NCI-H526 treated with DMSO at 0.1 percent for 48 hours (cell line): ENCODE measurements around the gene PLCH2.

ENCODE experiments used
- DNase-seq: peaks from one replicate; lab custom pipeline; 2025; lab: John Stamatoyannopoulos, UW

Gene PLCH2

GRCh38 chr1:2499260-2499659, 23.2 kb downstream of the PLCH2 start:
- DNase-seq, result no peak

DNA sequence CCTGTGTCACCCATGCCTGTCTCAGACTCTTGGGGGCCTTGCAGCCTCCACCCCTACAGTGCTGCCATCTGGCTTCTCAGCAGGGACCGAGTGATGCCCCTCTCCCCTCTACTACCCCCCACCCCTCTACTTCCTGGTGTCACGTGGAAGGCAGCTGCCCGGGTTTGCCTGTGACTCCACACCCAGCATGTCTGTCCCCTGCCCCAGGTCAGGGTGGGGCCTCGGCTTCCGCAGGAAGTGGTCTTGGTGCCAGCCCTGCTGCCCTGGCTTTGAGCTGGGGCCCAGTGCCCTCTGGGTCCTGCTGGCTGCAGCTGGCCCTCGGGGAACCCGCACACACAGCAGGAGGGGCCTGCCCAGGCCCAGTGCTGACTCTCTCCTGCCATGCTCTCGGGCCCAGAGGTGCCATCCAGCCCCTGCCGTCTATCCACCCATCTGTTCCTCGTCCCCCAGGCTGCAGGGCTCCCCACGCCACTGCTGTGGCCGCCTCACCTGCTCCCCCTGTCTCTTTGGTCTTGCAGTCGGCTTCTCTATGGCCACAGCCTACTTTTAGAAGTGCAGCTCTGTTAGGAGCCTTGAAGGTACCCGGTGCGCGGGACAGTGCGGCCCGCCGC, 24.0 kb downstream of the PLCH2 start:
- DNase-seq, result no peak

- DNase-seq, result no peak
These were observed 25.1 kb downstream of the PLCH2 start for GRCh38 chr1:2501041-2501819.

- DNase-seq, result no peak
These were observed 25.7 kb downstream of the PLCH2 start for GRCh38 chr1:2501820-2502119.

GRCh38 chr1:2502210-2502609, 26.1 kb downstream of the PLCH2 start:
- no peak for DNase-seq

DNA sequence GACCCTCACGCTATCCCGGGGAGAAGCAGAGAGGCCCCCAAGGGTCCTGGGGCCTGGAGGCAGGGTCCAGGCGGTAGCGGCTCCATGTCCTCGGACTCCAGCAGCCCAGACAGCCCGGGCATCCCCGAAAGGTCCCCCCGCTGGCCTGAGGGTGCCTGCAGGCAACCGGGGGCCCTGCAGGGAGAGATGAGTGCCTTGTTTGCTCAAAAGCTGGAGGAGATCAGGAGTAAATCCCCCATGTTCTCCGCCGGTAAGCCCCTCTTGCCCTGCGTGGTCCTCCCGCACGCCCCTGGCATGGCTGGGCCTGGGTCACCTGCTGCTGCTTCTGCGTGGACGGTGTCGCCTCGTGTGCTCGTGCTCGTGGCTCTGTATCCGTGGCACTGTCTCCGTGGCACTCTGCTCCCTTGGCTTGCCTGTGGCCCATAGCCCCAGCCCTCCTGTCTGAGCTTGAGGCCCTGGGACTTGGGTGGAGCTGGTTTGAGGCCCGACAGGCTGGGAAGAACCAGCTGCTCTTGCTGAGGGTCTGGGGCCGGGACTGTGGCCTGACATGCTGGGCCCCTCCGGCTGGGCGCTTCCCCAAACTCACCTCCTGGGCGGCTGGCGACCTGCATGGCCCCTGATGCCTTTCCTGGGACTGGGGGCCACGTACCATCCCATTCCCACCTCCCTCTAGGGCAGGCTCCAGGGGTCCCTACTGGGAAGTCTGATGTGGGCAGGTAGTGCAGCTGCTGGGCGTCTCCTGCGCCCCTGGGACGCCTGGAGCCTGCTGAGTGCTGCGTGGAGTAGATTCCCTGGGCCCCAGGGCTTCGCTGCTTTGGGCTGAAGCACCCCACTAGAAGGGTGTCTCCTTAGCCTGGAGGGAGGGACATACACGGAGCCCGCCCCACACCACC, 26.8 kb downstream of the PLCH2 start:
- no peak for DNase-seq

DNA sequence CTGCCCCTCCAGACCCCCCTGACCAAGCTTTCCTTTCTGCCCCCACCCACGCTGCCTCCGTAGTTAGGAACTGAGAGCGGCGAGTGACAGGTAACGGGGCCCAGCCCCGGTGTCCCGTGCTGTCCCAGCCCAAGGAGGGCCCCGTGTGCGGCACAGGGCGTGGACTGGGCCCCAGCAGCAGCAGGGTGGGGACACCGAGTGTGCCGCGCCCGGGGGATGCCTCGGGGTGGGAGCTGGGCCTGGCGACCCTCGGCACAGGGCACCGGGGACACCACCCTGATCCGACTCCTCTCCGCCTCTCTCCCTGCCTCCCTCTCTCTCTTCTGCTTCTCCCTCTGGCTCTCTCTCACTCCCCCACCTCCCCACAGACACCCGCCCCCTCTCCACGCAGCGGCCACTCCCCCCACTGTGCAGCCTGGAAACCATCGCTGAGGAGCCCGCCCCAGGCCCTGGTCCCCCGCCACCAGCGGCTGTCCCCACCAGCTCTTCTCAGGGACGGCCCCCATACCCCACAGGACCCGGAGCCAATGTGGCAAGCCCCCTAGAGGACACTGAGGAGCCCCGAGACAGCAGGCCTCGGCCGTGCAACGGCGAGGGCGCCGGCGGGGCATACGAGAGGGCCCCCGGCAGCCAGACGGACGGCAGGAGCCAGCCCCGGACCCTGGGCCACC, 27.6 kb downstream of the PLCH2 start:
- no peak for DNase-seq

- no peak for DNase-seq
These were observed 28.3 kb downstream of the PLCH2 start for GRCh38 chr1:2504225-2504948.

DNA sequence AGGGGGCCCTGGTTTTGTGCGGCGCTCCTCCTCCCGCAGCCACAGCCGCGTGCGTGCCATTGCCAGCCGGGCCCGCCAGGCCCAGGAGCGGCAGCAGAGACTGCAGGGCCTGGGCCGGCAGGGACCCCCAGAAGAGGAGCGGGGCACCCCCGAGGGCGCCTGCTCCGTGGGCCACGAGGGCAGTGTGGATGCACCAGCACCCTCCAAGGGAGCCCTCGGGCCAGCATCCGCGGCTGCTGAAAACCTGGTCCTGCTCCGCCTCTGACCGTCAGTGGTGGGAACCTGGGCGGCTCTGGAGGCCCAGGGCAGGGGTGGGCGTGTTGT, 28.8 kb downstream of the PLCH2 start:
- DNase-seq, result no peak

DNA sequence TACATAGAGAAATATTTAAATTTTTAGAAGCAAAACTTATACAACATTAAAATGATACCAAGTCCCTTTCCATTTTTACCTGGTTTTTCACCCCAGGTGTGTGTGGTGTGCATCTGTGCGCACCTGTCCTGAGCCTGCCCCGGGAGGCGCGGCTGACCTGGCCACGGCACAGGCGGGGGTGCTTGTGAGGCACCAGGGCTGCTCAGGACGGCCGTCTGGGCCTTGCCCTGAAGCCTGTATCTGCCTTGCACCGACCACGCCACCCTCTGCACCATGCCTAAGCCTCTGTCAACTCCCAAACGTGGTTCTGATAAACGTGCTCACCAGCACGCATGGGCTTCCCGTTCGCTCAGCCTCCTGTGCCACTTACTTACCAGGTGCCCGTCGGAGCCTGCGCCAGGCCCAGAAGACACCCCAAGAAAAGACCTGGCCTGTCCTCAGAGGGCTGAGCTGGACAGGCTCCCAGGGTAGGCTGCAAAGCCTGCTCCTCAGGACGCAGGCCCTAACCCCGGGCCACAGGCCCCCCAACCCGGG, 29.4 kb downstream of the PLCH2 start:
- DNase-seq, result no peak

GRCh38 chr1:2506007-2506860, 30.1 kb downstream of the PLCH2 start:
- no peak for DNase-seq

- DNase-seq, result no peak
These were observed 30.9 kb downstream of the PLCH2 start for GRCh38 chr1:2506901-2507565.

- DNase-seq, result no peak
These were observed 31.7 kb downstream of the PLCH2 start for GRCh38 chr1:2507744-2508155.

DNA sequence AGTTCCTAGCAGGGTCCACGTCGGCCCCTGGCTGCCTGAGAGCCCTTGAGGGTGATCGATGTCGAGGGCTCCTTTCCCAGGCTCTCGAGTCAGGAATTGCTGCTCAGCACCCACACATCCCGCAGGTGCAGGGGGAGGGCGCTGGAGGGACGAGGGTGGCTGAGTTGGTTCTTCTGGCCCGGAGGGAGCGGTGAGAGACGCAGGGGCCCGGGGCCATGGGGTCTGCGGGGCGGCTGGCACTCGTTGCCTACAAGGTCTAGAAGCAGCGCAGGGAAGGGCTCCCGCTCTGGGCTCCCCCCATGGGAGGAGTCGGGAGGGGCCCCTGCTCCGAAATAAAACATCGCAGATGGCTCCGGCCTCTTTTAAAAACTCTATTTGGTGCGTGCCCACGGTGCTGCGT, 32.1 kb downstream of the PLCH2 start:
- DNase-seq, result no peak

DNA sequence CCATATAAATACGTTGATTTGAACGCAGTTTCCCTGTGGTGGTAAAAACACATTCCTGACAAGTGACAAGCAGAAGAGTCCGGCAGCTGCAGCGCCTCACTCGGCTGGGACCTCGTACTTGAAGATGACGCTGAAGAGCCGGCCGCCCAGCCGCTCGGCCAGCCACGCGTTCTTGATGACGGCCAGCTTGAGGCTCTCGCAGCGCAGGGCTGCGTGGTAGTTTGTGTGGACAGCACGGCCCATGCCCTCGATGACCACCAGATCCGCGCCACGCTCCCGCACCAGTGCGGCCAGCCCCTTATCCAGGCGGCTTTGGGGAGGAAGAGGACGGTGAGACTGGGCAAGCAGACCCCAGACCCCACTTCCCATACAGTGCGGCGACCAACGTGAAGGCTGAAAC, 32.7 kb downstream of the PLCH2 start:
- DNase-seq, result no peak

- no peak for DNase-seq
These were observed 33.5 kb downstream of the PLCH2 start for GRCh38 chr1:2509589-2509988.

GRCh38 chr1:2510366-2511155, 34.5 kb downstream of the PLCH2 start:
- no peak for DNase-seq

DNA sequence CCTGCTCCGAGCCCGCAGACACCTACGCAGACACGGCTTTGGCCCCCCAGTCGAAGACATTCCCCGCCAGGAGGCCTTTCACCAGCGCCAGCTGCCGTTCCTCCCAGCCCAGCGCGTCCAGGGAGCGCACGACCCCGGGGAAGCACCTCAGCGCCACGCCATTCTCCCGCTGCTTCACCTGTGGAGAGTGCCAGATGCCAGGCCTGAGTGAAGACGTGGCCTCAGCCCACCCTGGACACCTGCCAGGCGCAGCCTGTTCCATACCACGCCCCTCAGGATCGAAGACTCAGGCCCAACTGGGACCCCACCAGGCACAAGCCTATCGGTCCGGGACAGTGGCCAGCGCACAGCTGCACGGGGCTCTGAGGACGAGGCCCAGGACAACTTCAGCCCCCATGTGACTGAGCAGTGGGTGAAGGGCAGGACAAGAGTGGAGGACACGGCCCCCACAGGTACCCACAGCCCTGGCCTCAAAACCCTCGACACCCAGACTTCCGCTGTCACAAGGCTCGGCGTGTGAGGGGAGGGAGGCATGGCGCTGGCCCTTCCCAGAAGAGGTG, 36.9 kb downstream of the PLCH2 start:
- no peak for DNase-seq
